Measurements from ENCODE around the gene TM4SF20.

The TM4SF20 gene

GRCh38 chr2:227378371-227378782 lies 729 bp downstream of the TM4SF20 start:
- DNase-seq (ENCODE audit: low read depth, low spot score), result no peak
- in situ Hi-C loops (cut with HindIII; ENCODE audit: low sequenced_read_pairs), result no loop called here
- TF ChIP-seq CTCF (IDR thresholded peaks at IDR 0.05; ENCODE audit: low read depth, low read length), result no peak
- no peak overlapping the region for H3K4me3 ChIP-seq (ENCODE audit: low read depth, low read length)

- TF ChIP-seq CTCF (IDR thresholded peaks at IDR 0.05; ENCODE audit: low read depth, low read length), result no peak
- in situ Hi-C loops (cut with HindIII; ENCODE audit: low sequenced_read_pairs), result no loop called here
- H3K4me3 ChIP-seq (ENCODE audit: low read depth, low read length), result no peak overlapping the region
- DNase-seq (ENCODE audit: low read depth, low spot score), result no peak
Measured at GRCh38 chr2:227377467-227378351, 1.4 kb downstream of the TM4SF20 start.

- DNase-seq (ENCODE audit: low read depth, low spot score), result no peak
- no peak for TF ChIP-seq CTCF (IDR thresholded peaks at IDR 0.05; ENCODE audit: low read depth, low read length)
- no peak overlapping the region for H3K4me3 ChIP-seq (ENCODE audit: low read depth, low read length)
- in situ Hi-C loops (cut with HindIII; ENCODE audit: low sequenced_read_pairs), result no loop called here
Measured at GRCh38 chr2:227376656-227377396, 2.3 kb downstream of the TM4SF20 start.

- DNase-seq (ENCODE audit: low read depth, low spot score), result peak; percentile 59
- no peak overlapping the region for H3K4me3 ChIP-seq (ENCODE audit: low read depth, low read length)
- in situ Hi-C loops (cut with HindIII; ENCODE audit: low sequenced_read_pairs), result no loop called here
- TF ChIP-seq CTCF (IDR thresholded peaks at IDR 0.05; ENCODE audit: low read depth, low read length), result no peak
Measured at GRCh38 chr2:227374158-227374557, 4.9 kb downstream of the TM4SF20 start.

GRCh38 chr2:227373389-227373788 lies 5.7 kb downstream of the TM4SF20 start:
- in situ Hi-C loops (cut with HindIII; ENCODE audit: low sequenced_read_pairs), result no loop called here
- no peak for DNase-seq (ENCODE audit: low read depth, low spot score)
- no peak for TF ChIP-seq CTCF (IDR thresholded peaks at IDR 0.05; ENCODE audit: low read depth, low read length)
- no peak overlapping the region for H3K4me3 ChIP-seq (ENCODE audit: low read depth, low read length)

GRCh38 chr2:227370791-227371312 lies 8.3 kb downstream of the TM4SF20 start:
- peak; percentile 87 for DNase-seq (ENCODE audit: low read depth, low spot score)
- in situ Hi-C loops (cut with HindIII; ENCODE audit: low sequenced_read_pairs), result no loop called here
- no peak overlapping the region for H3K4me3 ChIP-seq (ENCODE audit: low read depth, low read length)
- no peak for TF ChIP-seq CTCF (IDR thresholded peaks at IDR 0.05; ENCODE audit: low read depth, low read length)
